Measurements from ENCODE around the gene SDCCAG8.

DNA sequence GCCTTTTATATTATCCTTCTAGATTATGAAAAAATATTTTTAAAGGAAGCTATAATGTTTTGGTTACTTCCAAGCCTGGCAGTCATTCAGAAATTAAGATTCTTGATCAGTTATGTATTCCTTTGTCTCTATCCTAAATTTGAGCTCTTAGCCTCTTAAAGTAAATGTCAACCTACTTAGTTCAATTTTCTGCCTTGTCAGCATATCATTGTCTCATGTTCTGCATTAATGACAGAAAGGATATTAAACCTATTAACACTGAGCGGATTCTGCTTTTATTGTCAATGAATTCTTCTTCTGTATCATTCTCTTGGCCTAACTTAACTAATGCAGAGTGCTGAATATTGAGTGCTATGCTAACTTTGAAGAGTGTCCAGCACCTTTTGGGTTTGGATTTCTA is 56.0 kb downstream of the SDCCAG8 start:
- TF ChIP-seq CTCF (IDR thresholded peaks at IDR 0.05; ENCODE audit: insufficient read depth, low read depth, low read length) (no peak), EZH2 (IDR thresholded peaks at IDR 0.05; ENCODE audit: insufficient read depth, low read length) (no peak)

All from astrocyte (in vitro differentiated cells and primary cell).